HAP-1 (cell line): ENCODE measurements around the gene ZNFX1.
A peak's percentile ranks its signal among the peaks of the same experiment; 100 is the strongest.
"Not testable (repeated sequence)": the region's sequence is repeated elsewhere in the genome, so short reads cannot be mapped to it uniquely, and the experiment has no call there.

Experiments
- DNase-seq, 2 experiments: peaks; one replicate each; pipeline ENCODE4 v3.0.0-alpha.2; 2016 to 2020; ENCODE audit warnings: low spot score in 2 of 2
- H3K27me3 ChIP-seq: fragments of 250-450 bp; sonication (Bioruptor Pico); 2 replicates; pipeline ENCODE4 v1.5.1; 2020; ENCODE audit warnings: low read depth, mild to moderate bottlenecking, moderate library complexity
- H3K36me3 ChIP-seq: fragments of 250-450 bp; sonication (Bioruptor Pico); replicated peaks from 2 replicates; pipeline ENCODE4 v1.5.1; 2020; ENCODE audit warnings: mild to moderate bottlenecking
- H3K4me1 ChIP-seq: fragments of 250-450 bp; sonication (Bioruptor Pico); 2 replicates; pipeline ENCODE4 v1.5.1; 2020; ENCODE audit warnings: mild to moderate bottlenecking
- H3K4me3 ChIP-seq: fragments of 250-450 bp; sonication (Bioruptor Pico); 2 replicates; pipeline ENCODE4 v1.5.1; 2020; ENCODE audit warnings: mild to moderate bottlenecking, moderate library complexity
- H3K9me3 ChIP-seq: fragments of 250-450 bp; sonication (Bioruptor Pico); 2 replicates; pipeline ENCODE4 v1.5.1; 2020; ENCODE audit warnings: mild to moderate bottlenecking, moderate library complexity
- in situ Hi-C: fragments of 300-500 bp; cut with MboI; formaldehyde crosslinking; loops from 3 replicates; pipeline ENCODE4 v1.14.3; 2020; ENCODE audit warnings: low sequenced_read_pairs, inconsistent platforms, mixed read lengths

The ZNFX1 gene

GRCh38 chr20:49234831-49235230 lies 43.0 kb downstream of the ZNFX1 start:
- in situ Hi-C loops: no loop called here
- H3K36me3 ChIP-seq: peaks cover 82% of the 10 kb centered on the region

GRCh38 chr20:49233226-49233625 lies 44.6 kb downstream of the ZNFX1 start:
- Histone ChIP-seq H3K27me3 (no peaks in the 10 kb centered on the region), H3K9me3 (no peaks in the 10 kb centered on the region), H3K36me3 (peaks cover 76% of the 10 kb centered on the region)

More at GRCh38 chr20:49234831-49235230, 43.0 kb downstream of the ZNFX1 start:
- DNase-seq: no peak
- Histone ChIP-seq H3K4me3 (no peak overlapping the region), H3K9me3 (no peaks in the 10 kb centered on the region), H3K4me1 (no peaks in the 10 kb centered on the region), H3K27me3 (no peaks in the 10 kb centered on the region)

DNA sequence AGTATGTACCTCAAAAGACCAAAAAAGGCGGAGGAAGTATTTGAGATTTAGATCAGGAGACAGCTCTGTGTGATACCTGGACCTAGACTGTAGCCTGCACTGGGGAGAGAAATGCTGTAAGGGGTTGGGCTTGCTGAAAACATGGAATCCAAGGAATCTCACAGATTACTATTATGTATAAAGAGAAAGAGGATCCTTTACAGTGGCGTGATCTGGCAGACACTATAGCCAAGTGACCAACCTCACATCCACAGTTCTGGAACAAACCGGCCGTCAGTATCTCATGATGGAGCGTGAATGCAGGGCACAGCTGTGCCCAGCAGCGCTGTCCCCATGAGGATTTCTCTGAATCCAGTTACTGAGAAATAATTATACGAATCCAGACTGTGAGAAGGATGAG lies 46.4 kb downstream of the ZNFX1 start:
- peaks cover 68% of the 10 kb centered on the region for H3K36me3 ChIP-seq
- H3K27me3 ChIP-seq: no peaks in the 10 kb centered on the region
- no peak for DNase-seq
- H3K9me3 ChIP-seq: no peaks in the 10 kb centered on the region
- H3K4me1 ChIP-seq: no peaks in the 10 kb centered on the region
- H3K4me3 ChIP-seq: no peak overlapping the region
- in situ Hi-C loops: no loop called here

More at GRCh38 chr20:49233226-49233625, 44.6 kb downstream of the ZNFX1 start:
- Histone ChIP-seq H3K4me1 (no peaks in the 10 kb centered on the region), H3K4me3 (no peak overlapping the region)
- no peak for DNase-seq
- in situ Hi-C loops: no loop called here

DNA sequence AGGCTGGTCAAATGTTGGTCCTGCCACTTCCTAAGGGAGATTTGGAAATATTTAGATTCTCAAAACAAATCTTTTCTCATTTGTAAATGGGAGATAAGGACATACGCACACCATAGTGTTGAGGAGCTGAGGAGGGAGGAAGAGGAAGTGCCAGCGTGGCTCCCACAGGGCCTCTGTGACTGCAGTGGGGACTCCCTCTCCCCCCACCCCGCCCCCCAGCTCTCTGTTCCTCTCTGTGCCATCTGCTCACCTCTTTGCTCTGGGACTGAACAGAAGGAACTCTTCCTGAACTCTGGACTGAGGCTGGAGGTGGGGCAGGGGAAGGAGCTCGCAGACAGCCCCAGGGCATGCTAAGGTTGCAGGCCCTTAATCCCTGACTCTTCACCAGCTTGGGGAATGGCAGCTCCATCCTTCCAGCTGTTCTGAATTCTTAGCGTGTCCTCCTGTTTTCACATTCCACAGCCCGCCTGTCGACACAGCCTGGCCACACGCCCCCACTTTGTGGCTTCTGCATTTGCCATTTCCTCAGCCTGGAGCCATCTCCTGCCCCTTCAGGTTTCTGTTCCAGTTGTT lies 47.2 kb downstream of the ZNFX1 start:
- no peak for DNase-seq
- Histone ChIP-seq H3K4me1 (no peaks in the 10 kb centered on the region), H3K36me3 (peaks cover 70% of the 10 kb centered on the region), H3K9me3 (no peaks in the 10 kb centered on the region), H3K4me3 (no peak overlapping the region), H3K27me3 (no peaks in the 10 kb centered on the region)
- in situ Hi-C loops: no loop called here

- in situ Hi-C loops: no loop called here
- H3K4me3 ChIP-seq: no peak overlapping the region
- H3K27me3 ChIP-seq: no peaks in the 10 kb centered on the region
- H3K36me3 ChIP-seq: peaks cover 67% of the 10 kb centered on the region
- H3K4me1 ChIP-seq: no peaks in the 10 kb centered on the region
- no peak for DNase-seq
- no peaks in the 10 kb centered on the region for H3K9me3 ChIP-seq
These were observed 47.8 kb downstream of the ZNFX1 start for GRCh38 chr20:49230021-49230420.

DNA sequence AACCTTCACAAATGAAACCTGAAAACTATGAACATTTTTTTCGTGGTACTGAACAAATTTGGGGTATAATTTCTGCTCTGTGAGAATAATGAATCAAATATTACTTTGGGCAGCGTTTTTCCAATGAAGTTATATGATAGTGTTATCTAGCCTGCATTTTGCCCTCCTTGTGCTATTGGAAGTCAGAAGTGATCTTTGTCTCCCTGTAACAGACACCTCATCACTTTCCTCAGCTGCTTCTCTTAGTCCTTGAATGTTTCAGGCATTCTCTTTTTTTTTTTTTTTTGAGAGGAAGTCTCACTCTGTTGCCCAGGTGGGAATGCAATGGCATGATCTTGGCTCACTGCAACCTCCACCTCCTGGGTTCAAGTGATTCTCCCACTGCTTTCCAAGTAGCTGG lies 48.5 kb downstream of the ZNFX1 start:
- in situ Hi-C loops: no loop called here

DNA sequence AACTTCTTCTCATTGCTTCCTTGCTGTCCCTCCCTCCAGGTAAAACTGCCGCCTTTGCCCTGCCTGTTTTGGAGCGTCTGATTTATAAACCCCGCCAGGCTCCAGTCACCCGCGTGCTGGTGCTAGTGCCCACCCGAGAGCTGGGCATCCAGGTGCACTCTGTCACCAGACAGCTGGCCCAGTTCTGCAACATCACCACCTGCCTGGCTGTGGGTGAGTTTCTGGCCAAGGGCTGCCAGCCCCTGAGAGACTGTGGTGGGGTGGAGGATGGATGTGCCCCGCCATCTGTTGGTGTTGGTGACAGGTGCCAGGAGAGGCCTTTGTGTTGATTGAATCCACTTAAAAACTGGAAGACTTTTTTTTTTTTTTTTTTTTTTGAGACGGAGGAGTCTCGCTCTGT lies 49.2 kb downstream of the ZNFX1 start:
- Histone ChIP-seq H3K4me3 (no peak overlapping the region), H3K4me1 (no peaks in the 10 kb centered on the region), H3K9me3 (no peaks in the 10 kb centered on the region), H3K36me3 (peaks cover 65% of the 10 kb centered on the region), H3K27me3 (no peaks in the 10 kb centered on the region)
- no peak for DNase-seq
- in situ Hi-C loops: no loop called here

More for the DNA sequence above, 48.5 kb downstream of the ZNFX1 start:
- Histone ChIP-seq H3K9me3 (no peaks in the 10 kb centered on the region), H3K4me3 (no peak overlapping the region), H3K36me3 (peaks cover 67% of the 10 kb centered on the region), H3K27me3 (no peaks in the 10 kb centered on the region), H3K4me1 (no peaks in the 10 kb centered on the region)
- DNase-seq: no peak

DNA sequence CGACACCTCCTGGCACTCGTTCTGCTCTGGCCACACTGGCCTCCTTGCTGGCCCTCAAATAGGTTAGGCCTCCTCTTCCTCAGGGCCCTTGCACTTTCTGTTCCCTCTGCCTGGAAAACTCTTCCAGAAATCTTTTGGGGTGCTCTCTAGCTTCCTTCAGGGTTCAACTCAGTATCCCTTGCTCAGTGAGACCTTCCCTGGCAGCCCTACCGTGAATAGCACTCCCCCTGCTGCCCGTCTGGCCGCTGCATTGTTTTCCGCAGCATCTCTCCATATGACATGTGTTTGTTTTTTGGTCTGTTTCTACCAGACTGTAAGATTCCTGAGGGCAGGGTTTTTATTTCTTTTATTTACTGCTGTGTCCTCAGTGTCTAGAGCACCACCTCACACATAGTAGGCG lies 52.0 kb downstream of the ZNFX1 start:
- Histone ChIP-seq H3K36me3 (peaks cover 71% of the 10 kb centered on the region), H3K4me3 (no peak overlapping the region), H3K4me1 (no peaks in the 10 kb centered on the region), H3K9me3 (no peaks in the 10 kb centered on the region), H3K27me3 (no peaks in the 10 kb centered on the region)
- no peak for DNase-seq
- in situ Hi-C loops: no loop called here

GRCh38 chr20:49219924-49220831 lies 57.7 kb downstream of the ZNFX1 start:
- no peaks in the 10 kb centered on the region for H3K27me3 ChIP-seq
- peaks cover 37% of the 10 kb centered on the region for H3K36me3 ChIP-seq
- in situ Hi-C loops: loop anchor here (5.0 kb wide), 1 partner anchor 88 kb away; no protein-coding TSS in a partner anchor
- H3K4me1 ChIP-seq: peaks cover 8% of the 10 kb centered on the region
- H3K9me3 ChIP-seq: no peaks in the 10 kb centered on the region
- no peak for DNase-seq
- peak overlapping the region; percentile 81 for H3K4me3 ChIP-seq

GRCh38 chr20:49219091-49219923 lies 58.5 kb downstream of the ZNFX1 start, which contains the start of gene DDX27:
DDX27 (plus strand) TSS chr20:49219416; CDS start chr20:49219449, 33 bp downstream.
- peak; percentile 93 to 97 for DNase-seq
- Histone ChIP-seq H3K9me3 (no peaks in the 10 kb centered on the region), H3K27me3 (no peaks in the 10 kb centered on the region), H3K4me1 (peaks cover 8% of the 10 kb centered on the region), H3K4me3 (peak within 1 kb of the TSS; percentile 81), H3K36me3 (peaks cover 29% of the 10 kb centered on the region)
- in situ Hi-C loops: loop anchor here (5.0 kb wide), 1 partner anchor 87 kb away; no protein-coding TSS in a partner anchor

- in situ Hi-C loops: loop anchor here (5.0 kb wide), 1 partner anchor 86 kb away; no protein-coding TSS in a partner anchor
- not testable (repeated sequence) for DNase-seq, H3K27me3 ChIP-seq, H3K9me3 ChIP-seq, H3K4me1 ChIP-seq
- peak overlapping the region; percentile 81; the same call in 1 of the 2 replicates for H3K4me3 ChIP-seq
- H3K36me3 ChIP-seq: peaks cover 25% of the 10 kb centered on the region
These were observed 59.1 kb downstream of the ZNFX1 start for GRCh38 chr20:49218739-49219090.

DNA sequence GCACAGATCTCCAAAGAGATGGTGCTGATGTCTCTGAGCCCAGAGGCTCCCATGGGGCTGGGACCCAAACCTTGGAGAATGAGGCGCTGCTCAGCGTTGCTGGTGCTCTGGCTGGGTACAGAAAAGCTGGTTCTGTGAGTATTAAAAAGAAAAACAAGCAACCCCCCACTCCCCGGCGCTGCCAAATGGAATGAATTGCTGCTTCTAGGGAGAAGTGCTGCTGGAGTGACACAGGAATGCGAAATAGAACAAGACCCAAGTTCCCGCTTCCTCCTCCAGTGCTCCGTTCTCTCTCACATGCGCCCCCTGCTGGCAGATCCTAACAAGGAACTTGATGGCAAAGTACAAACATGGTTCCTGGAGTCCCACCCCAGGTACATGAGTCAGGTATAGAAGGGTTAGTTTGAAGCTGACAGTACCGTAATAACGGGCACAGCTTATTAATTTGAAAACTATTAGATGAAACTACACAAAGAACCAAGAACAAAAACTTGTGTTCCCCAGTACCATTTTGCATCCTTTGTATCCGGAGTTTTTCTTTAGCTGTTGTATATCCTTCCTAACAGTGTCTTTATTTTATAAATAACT lies 60.8 kb downstream of the ZNFX1 start:
- peak; percentile 85 to 98 for DNase-seq
- no peak overlapping the region for H3K4me3 ChIP-seq
- H3K27me3 ChIP-seq: no peaks in the 10 kb centered on the region
- H3K4me1 ChIP-seq: peaks cover 8% of the 10 kb centered on the region
- in situ Hi-C loops: loop anchor here (5.0 kb wide), 1 partner anchor 85 kb away; no protein-coding TSS in a partner anchor
- no peaks in the 10 kb centered on the region for H3K9me3 ChIP-seq
- H3K36me3 ChIP-seq: peaks cover 10% of the 10 kb centered on the region

GRCh38 chr20:49215232-49215631 lies 62.6 kb downstream of the ZNFX1 start:
- no peaks in the 10 kb centered on the region for H3K36me3 ChIP-seq
- in situ Hi-C loops: loop anchor here (5.0 kb wide), 1 partner anchor 83 kb away; no protein-coding TSS in a partner anchor
- peaks cover 8% of the 10 kb centered on the region for H3K4me1 ChIP-seq
- peaks cover 6% of the 10 kb centered on the region for H3K9me3 ChIP-seq
- H3K27me3 ChIP-seq: no peaks in the 10 kb centered on the region
- H3K4me3 ChIP-seq: no peak overlapping the region
- DNase-seq: no peak
